HCT116 (cell line): ENCODE data around the gene SUCLG1.

Source experiments
- CEBPB ChIP-seq: IDR thresholded peaks from 2 replicates; pipeline ENCODE4 v1.6.1; 2012; ENCODE audit warnings: low read depth
- JUND ChIP-seq: IDR thresholded peaks from 2 replicates; pipeline ENCODE4 v1.6.1; 2012
- POLR2A ChIP-seq: IDR thresholded peaks from 2 replicates; pipeline ENCODE4 v1.7.0; 2011; ENCODE audit warnings: borderline replicate concordance; ENCODE audit not compliant: insufficient read depth, insufficient read length; ENCODE audit errors: extremely low read depth
- POLR2AphosphoS5 ChIP-seq: IDR thresholded peaks from 2 replicates; pipeline ENCODE4 v1.6.1; 2011; ENCODE audit warnings: mild to moderate bottlenecking, low read depth, low read length, moderate library complexity
- SP1 ChIP-seq: IDR thresholded peaks from 2 replicates; pipeline ENCODE4 v1.6.1; 2012; ENCODE audit warnings: low read depth
- TF ChIP-seq, protein P1 (sequence below): IDR thresholded peaks from 2 replicates; pipeline ENCODE4 v1.6.1; 2012
- TF ChIP-seq, protein P2 (sequence below), 3 experiments: fragments of 200-600 bp in 1 of 3; sonication (generic) in 1 of 3; IDR thresholded peaks in 2 of 3; conservative IDR thresholded peaks in 1 of 3; 2 replicates each; pipeline ENCODE4 v1.5.1; 2012 to 2017; ENCODE audit warnings: low read depth in 2 of 3, low read length in 2 of 3, antibody characterized with exemption in 1 of 3, borderline replicate concordance in 1 of 3, control low read depth in 1 of 3, mild to moderate bottlenecking in 1 of 3, mixed read lengths in 1 of 3, mixed run types in 1 of 3, moderate library complexity in 1 of 3; ENCODE audit not compliant: insufficient read depth in 1 of 3
- TF ChIP-seq, protein P3 (sequence below): IDR thresholded peaks from 2 replicates; pipeline ENCODE4 v1.6.1; 2012; ENCODE audit warnings: low read depth

DNA sequence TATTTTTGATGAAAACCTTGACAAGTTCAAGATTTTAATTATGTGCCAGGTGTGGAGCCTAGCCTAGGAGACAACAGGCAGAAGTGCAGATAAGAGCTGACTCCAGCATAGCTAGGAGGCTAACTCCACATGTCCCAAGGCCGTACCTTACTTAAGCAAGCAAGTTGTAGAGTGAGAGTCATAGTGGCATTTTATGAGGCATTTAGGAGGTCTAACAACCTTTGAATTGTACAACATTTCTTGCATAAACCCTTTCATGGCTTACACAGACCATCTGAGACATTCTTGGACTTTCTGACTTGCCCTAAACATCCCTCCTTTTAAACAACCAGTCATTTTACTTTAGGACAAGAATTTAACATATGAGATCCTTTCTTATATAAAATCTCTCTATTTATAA lies 8.3 kb upstream of the SUCLG1 start:
- TF ChIP-seq, protein P1, sequence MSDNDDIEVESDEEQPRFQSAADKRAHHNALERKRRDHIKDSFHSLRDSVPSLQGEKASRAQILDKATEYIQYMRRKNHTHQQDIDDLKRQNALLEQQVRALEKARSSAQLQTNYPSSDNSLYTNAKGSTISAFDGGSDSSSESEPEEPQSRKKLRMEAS = no peak
- no peak for TF ChIP-seq POLR2AphosphoS5
- TF ChIP-seq, protein P2, sequence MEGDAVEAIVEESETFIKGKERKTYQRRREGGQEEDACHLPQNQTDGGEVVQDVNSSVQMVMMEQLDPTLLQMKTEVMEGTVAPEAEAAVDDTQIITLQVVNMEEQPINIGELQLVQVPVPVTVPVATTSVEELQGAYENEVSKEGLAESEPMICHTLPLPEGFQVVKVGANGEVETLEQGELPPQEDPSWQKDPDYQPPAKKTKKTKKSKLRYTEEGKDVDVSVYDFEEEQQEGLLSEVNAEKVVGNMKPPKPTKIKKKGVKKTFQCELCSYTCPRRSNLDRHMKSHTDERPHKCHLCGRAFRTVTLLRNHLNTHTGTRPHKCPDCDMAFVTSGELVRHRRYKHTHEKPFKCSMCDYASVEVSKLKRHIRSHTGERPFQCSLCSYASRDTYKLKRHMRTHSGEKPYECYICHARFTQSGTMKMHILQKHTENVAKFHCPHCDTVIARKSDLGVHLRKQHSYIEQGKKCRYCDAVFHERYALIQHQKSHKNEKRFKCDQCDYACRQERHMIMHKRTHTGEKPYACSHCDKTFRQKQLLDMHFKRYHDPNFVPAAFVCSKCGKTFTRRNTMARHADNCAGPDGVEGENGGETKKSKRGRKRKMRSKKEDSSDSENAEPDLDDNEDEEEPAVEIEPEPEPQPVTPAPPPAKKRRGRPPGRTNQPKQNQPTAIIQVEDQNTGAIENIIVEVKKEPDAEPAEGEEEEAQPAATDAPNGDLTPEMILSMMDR (IDR thresholded peaks at IDR 0.05 in 2 of 3, conservative IDR thresholded peaks at IDR 0.05 in 1 of 3; ENCODE audit: borderline replicate concordance in 1 of 3, insufficient read depth in 1 of 3, low read depth in 2 of 3, low read length in 2 of 3) = no peak
- TF ChIP-seq SP1 = no peak
- no peak for TF ChIP-seq JUND
- TF ChIP-seq POLR2A = no peak
- TF ChIP-seq CEBPB = no peak
- TF ChIP-seq, protein P3, sequence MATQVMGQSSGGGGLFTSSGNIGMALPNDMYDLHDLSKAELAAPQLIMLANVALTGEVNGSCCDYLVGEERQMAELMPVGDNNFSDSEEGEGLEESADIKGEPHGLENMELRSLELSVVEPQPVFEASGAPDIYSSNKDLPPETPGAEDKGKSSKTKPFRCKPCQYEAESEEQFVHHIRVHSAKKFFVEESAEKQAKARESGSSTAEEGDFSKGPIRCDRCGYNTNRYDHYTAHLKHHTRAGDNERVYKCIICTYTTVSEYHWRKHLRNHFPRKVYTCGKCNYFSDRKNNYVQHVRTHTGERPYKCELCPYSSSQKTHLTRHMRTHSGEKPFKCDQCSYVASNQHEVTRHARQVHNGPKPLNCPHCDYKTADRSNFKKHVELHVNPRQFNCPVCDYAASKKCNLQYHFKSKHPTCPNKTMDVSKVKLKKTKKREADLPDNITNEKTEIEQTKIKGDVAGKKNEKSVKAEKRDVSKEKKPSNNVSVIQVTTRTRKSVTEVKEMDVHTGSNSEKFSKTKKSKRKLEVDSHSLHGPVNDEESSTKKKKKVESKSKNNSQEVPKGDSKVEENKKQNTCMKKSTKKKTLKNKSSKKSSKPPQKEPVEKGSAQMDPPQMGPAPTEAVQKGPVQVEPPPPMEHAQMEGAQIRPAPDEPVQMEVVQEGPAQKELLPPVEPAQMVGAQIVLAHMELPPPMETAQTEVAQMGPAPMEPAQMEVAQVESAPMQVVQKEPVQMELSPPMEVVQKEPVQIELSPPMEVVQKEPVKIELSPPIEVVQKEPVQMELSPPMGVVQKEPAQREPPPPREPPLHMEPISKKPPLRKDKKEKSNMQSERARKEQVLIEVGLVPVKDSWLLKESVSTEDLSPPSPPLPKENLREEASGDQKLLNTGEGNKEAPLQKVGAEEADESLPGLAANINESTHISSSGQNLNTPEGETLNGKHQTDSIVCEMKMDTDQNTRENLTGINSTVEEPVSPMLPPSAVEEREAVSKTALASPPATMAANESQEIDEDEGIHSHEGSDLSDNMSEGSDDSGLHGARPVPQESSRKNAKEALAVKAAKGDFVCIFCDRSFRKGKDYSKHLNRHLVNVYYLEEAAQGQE = no peak
